ENCODE data around the gene SLC28A3. TPM values are rescaled to one million over a fixed set of nuclear protein-coding genes. Genes with fewer than 3 reads are reported as not detected.

SLC28A3 gene
- polyA plus RNA-seq, 4 donors: 2.8 to 3.1 TPM; not detected in 2

DNA sequence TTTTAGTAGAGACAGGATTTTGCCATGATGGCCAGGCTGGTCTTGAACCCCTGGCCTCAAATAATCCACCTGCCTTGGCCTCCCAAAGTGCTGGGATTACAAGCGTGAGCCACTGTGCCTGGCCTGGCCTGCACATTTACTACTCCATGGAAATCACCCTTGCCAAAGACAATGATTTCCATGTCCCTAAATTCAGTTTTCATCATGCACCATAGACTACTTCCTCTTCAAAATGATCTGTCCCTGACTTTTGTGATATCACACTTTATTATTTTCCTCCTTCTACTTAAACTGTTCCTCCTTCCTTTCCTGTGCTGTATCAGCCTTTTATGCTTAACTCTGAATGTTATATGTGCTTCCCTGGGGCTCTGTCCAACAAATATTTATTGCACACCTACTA, 20.3 kb downstream of the SLC28A3 start:
- FAIRE-seq (no peak), DNase-seq (no peak)
- Histone ChIP-seq H3K9me3 (ENCODE audit: control insufficient read depth in 2 of 2, insufficient read depth in 1 of 2, low read depth in 1 of 2, low read length in 1 of 2) (no peaks in the 10 kb centered on the region), H3K4me3 (ENCODE audit: low read depth in 1 of 3, low read length in 3 of 3) (no peak overlapping the region), H3K27me3 (ENCODE audit: control insufficient read depth in 3 of 3, insufficient read depth in 3 of 3, low read length in 3 of 3) (no peaks in the 10 kb centered on the region), H3K27ac (ENCODE audit: low read depth in 1 of 3, low read length in 2 of 3) (no peak overlapping the region), H3K4me1 (ENCODE audit: control insufficient read depth in 3 of 3, insufficient read depth in 2 of 3, low read depth in 1 of 3, low read length in 2 of 3) (peaks cover 0 to 6% (median 0%) of the 10 kb centered on the region in 3 donors), H3K36me3 (ENCODE audit: control insufficient read depth in 3 of 3, insufficient read depth in 2 of 3, low read depth in 1 of 3, low read length in 3 of 3) (no peaks in the 10 kb centered on the region)
- WGBS, 3 donors: 92 to 96% (median 93%) methylated on average over 1 of the region's 1 CpG

DNA sequence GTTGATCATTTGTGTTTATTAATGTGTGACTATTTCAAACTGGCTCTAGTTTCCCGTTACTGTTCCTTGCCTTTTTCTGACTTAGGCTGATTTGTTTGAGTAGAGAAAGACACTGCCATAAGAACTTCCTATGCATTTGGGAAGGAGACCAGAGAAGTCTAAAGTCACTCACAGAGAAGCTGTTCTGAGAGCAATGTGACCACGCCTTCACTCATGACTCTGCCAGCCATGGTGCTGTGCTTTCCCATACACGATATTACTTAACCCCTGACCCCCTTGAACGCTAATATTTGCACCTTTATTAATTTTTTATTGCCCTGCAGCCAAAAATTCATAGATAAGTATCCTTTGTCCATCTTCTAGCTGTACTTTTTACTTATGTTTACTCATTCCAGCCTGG, 20.9 kb downstream of the SLC28A3 start:
- no peak overlapping the region for H3K27ac ChIP-seq (ENCODE audit: low read depth in 1 of 3, low read length in 2 of 3)
- H3K4me3 ChIP-seq (ENCODE audit: low read depth in 1 of 3, low read length in 3 of 3): no peak overlapping the region
- DNase-seq (peak in 1 of 2 donors; percentile 21), FAIRE-seq (no peak)
- WGBS, 3 donors: 44 to 77% (median 56%) methylated on average over 4 of the region's 4 CpGs
- H3K4me1 ChIP-seq (ENCODE audit: control insufficient read depth in 3 of 3, insufficient read depth in 2 of 3, low read depth in 1 of 3, low read length in 2 of 3): peaks cover 0 to 5% (median 0%) of the 10 kb centered on the region in 3 donors
- H3K36me3 ChIP-seq (ENCODE audit: control insufficient read depth in 3 of 3, insufficient read depth in 2 of 3, low read depth in 1 of 3, low read length in 3 of 3): no peaks in the 10 kb centered on the region
- H3K9me3 ChIP-seq (ENCODE audit: control insufficient read depth in 2 of 2, insufficient read depth in 1 of 2, low read depth in 1 of 2, low read length in 1 of 2): no peaks in the 10 kb centered on the region
- H3K27me3 ChIP-seq (ENCODE audit: control insufficient read depth in 3 of 3, insufficient read depth in 3 of 3, low read length in 3 of 3): no peaks in the 10 kb centered on the region

DNA sequence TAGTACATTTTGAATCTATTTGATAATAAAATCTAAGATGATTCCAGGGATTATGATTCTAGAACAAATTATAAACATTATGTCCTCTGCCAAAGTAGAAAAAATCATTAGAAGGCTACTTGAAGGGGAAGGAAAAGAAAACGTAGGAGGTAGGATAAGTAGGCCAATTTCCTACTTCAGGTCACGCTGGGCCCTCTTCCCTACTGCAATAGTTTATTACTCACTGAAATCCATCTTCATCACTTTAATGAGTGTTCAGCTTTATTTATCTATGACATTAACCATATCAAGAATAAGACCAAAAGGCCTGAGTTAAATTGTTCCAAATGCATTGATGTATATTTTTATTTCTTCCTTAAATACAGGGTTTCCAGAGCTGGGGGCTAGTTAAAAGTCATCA, 21.6 kb downstream of the SLC28A3 start:
- Histone ChIP-seq H3K27me3 (ENCODE audit: control insufficient read depth in 3 of 3, insufficient read depth in 3 of 3, low read length in 3 of 3) (no peaks in the 10 kb centered on the region), H3K27ac (ENCODE audit: low read depth in 1 of 3, low read length in 2 of 3) (no peak overlapping the region), H3K36me3 (ENCODE audit: control insufficient read depth in 3 of 3, insufficient read depth in 2 of 3, low read depth in 1 of 3, low read length in 3 of 3) (no peaks in the 10 kb centered on the region), H3K9me3 (ENCODE audit: control insufficient read depth in 2 of 2, insufficient read depth in 1 of 2, low read depth in 1 of 2, low read length in 1 of 2) (no peaks in the 10 kb centered on the region), H3K4me3 (ENCODE audit: low read depth in 1 of 3, low read length in 3 of 3) (no peak overlapping the region), H3K4me1 (ENCODE audit: control insufficient read depth in 3 of 3, insufficient read depth in 2 of 3, low read depth in 1 of 3, low read length in 2 of 3) (peaks cover 0 to 5% (median 0%) of the 10 kb centered on the region in 3 donors)
- no peak for FAIRE-seq
- no peak for DNase-seq
- WGBS, 3 donors: 63 to 88% (median 77%) methylated on average over 2 of the region's 2 CpGs

GRCh38 chr9:84317563-84317962, 23.0 kb downstream of the SLC28A3 start:
- no peak overlapping the region for H3K4me3 ChIP-seq (ENCODE audit: low read depth in 1 of 3, low read length in 3 of 3)
- 94 to 97% (median 94%) methylated on average over 2 of the region's 2 CpGs for WGBS, 3 donors
- no peaks in the 10 kb centered on the region for H3K27me3 ChIP-seq (ENCODE audit: control insufficient read depth in 3 of 3, insufficient read depth in 3 of 3, low read length in 3 of 3)
- FAIRE-seq (no peak), DNase-seq (no peak)
- no peaks in the 10 kb centered on the region for H3K9me3 ChIP-seq (ENCODE audit: control insufficient read depth in 2 of 2, insufficient read depth in 1 of 2, low read depth in 1 of 2, low read length in 1 of 2)
- H3K36me3 ChIP-seq (ENCODE audit: control insufficient read depth in 3 of 3, insufficient read depth in 2 of 3, low read depth in 1 of 3, low read length in 3 of 3): no peaks in the 10 kb centered on the region
- no peak overlapping the region for H3K27ac ChIP-seq (ENCODE audit: low read depth in 1 of 3, low read length in 2 of 3)
- H3K4me1 ChIP-seq (ENCODE audit: control insufficient read depth in 3 of 3, insufficient read depth in 2 of 3, low read depth in 1 of 3, low read length in 2 of 3): no peaks in the 10 kb centered on the region

DNA sequence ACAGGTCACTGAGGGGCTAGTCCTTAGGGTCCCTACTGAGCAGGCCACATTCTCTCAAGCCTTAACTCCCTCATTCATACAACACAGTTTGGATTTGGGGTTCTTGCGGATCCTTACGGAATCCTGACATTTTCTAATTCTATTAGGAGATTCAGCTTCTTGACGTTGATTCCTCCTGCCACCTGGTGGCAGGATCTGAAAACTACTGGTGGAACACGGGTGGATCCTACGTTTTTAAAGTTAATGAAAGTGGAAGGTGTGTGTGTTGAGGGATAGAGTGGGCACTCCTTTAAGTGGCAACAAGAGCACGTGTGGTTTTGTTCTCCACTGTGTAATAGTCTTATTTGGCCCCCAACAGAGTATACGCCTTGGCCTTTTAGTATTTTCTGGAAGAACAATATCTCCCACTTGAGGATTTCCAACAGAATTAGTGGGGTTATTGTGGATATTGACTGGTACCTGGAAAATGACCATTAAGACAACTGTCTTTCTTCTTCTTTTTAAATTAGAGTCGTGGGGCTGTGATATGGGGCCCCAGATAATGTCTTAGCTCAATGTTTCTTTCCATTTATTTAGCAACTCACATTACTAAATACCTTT, 25.2 kb downstream of the SLC28A3 start:
- no peak overlapping the region for H3K4me3 ChIP-seq (ENCODE audit: low read depth in 1 of 3, low read length in 3 of 3)
- DNase-seq (peak; percentile 74 to 82), FAIRE-seq (no peak)
- H3K27ac ChIP-seq (ENCODE audit: low read depth in 1 of 3, low read length in 2 of 3): no peak overlapping the region
- no peaks in the 10 kb centered on the region for H3K9me3 ChIP-seq (ENCODE audit: control insufficient read depth in 2 of 2, insufficient read depth in 1 of 2, low read depth in 1 of 2, low read length in 1 of 2)
- H3K27me3 ChIP-seq (ENCODE audit: control insufficient read depth in 3 of 3, insufficient read depth in 3 of 3, low read length in 3 of 3): no peaks in the 10 kb centered on the region
- WGBS, 3 donors: 12 to 14% (median 12%) methylated on average over 8 of the region's 8 CpGs
- H3K36me3 ChIP-seq (ENCODE audit: control insufficient read depth in 3 of 3, insufficient read depth in 2 of 3, low read depth in 1 of 3, low read length in 3 of 3): no peaks in the 10 kb centered on the region
- H3K4me1 ChIP-seq (ENCODE audit: control insufficient read depth in 3 of 3, insufficient read depth in 2 of 3, low read depth in 1 of 3, low read length in 2 of 3): no peaks in the 10 kb centered on the region

DNA sequence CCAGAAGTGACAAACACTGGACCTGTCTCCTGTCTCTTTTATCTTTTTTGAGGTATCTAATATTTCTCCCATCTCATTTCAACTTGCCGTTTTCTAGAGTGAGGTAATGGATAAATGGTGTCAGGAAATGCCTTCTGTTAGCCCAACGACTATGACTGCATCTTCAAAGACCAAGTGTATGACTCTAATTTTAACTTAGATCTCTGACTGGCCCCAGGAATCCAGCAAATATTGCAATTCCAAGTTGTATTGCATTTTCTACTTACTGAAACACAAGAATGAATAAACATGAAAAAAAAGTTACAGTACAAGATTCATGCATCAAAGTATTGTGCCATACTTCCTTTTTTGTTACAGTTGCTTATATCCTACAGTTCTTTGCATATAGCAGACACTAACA, 26.3 kb downstream of the SLC28A3 start:
- Histone ChIP-seq H3K27ac (ENCODE audit: low read depth in 1 of 3, low read length in 2 of 3) (no peak overlapping the region), H3K27me3 (ENCODE audit: control insufficient read depth in 3 of 3, insufficient read depth in 3 of 3, low read length in 3 of 3) (no peaks in the 10 kb centered on the region), H3K4me1 (ENCODE audit: control insufficient read depth in 3 of 3, insufficient read depth in 2 of 3, low read depth in 1 of 3, low read length in 2 of 3) (no peaks in the 10 kb centered on the region), H3K4me3 (ENCODE audit: low read depth in 1 of 3, low read length in 3 of 3) (no peak overlapping the region), H3K9me3 (ENCODE audit: control insufficient read depth in 2 of 2, insufficient read depth in 1 of 2, low read depth in 1 of 2, low read length in 1 of 2) (no peaks in the 10 kb centered on the region), H3K36me3 (ENCODE audit: control insufficient read depth in 3 of 3, insufficient read depth in 2 of 3, low read depth in 1 of 3, low read length in 3 of 3) (no peaks in the 10 kb centered on the region)
- FAIRE-seq (no peak), DNase-seq (no peak)
- 62 to 75% (median 67%) methylated on average over 2 of the region's 2 CpGs for WGBS, 3 donors

DNA sequence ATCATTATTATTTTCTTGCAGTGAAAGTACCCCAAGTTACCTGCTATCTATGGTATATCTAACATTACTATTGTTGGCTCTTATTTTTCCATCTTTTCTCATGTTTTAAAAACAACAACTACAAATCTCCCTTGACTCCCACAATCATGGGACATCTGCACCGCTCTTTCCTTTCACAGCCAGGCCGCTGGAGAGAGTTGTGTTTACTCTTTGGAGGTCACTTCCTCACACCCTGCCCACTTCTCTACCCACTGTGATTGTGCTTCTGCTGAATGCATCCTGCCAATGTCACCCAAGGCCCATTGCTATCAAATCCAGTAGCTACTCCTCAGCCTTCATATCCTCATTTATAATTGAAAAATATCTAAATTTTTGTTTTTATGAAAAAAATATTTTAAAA, 29.7 kb downstream of the SLC28A3 start:
- no peak for DNase-seq
- Histone ChIP-seq H3K27me3 (ENCODE audit: control insufficient read depth in 3 of 3, insufficient read depth in 3 of 3, low read length in 3 of 3) (no peaks in the 10 kb centered on the region), H3K4me1 (ENCODE audit: control insufficient read depth in 3 of 3, insufficient read depth in 2 of 3, low read depth in 1 of 3, low read length in 2 of 3) (no peaks in the 10 kb centered on the region), H3K4me3 (ENCODE audit: low read depth in 1 of 3, low read length in 3 of 3) (no peak overlapping the region), H3K9me3 (ENCODE audit: control insufficient read depth in 2 of 2, insufficient read depth in 1 of 2, low read depth in 1 of 2, low read length in 1 of 2) (no peaks in the 10 kb centered on the region), H3K36me3 (ENCODE audit: control insufficient read depth in 3 of 3, insufficient read depth in 2 of 3, low read depth in 1 of 3, low read length in 3 of 3) (no peaks in the 10 kb centered on the region), H3K27ac (ENCODE audit: low read depth in 1 of 3, low read length in 2 of 3) (no peak overlapping the region)
- 63 to 90% (median 85%) methylated on average over 2 of the region's 2 CpGs for WGBS, 3 donors
- FAIRE-seq: no peak

DNA sequence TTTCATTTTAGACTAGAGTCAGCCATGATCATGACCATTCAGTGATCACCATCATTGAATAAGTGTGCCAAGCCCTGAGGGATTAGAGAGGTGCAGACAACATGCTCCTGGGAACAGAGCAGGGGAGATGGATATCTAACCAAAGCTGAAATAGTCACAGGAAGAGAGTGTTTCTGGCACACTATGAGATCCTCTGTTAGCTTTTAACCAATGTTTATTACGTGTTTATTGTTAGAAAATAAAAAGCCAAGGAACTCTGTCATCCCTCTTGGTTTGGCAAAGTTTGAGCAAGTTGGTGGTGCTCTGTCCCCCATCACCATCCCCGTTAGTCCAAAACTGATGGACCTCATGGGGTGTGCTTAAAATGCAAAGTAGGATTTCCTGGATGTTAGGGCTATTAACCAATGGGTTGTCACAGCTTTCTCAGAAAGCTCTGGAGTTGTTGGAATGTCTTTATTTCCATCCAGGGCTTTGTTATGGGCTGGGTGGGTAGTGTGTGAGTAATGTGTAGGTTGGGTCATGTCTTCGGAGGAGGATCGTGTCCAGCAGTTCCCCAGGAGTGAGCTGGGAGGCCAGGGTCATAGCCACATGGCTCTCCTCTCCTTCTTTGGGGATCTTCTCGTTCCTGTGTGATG, 34.9 kb downstream of the SLC28A3 start:
- WGBS, 3 donors: 74 to 80% (median 79%) methylated on average over 5 of the region's 5 CpGs
- no peak for FAIRE-seq
- Histone ChIP-seq H3K9me3 (ENCODE audit: control insufficient read depth in 2 of 2, insufficient read depth in 1 of 2, low read depth in 1 of 2, low read length in 1 of 2) (no peaks in the 10 kb centered on the region), H3K27ac (ENCODE audit: low read depth in 1 of 3, low read length in 2 of 3) (no peak overlapping the region), H3K27me3 (ENCODE audit: control insufficient read depth in 3 of 3, insufficient read depth in 3 of 3, low read length in 3 of 3) (peaks cover 0 to 2% (median 0%) of the 10 kb centered on the region in 3 donors), H3K36me3 (ENCODE audit: control insufficient read depth in 3 of 3, insufficient read depth in 2 of 3, low read depth in 1 of 3, low read length in 3 of 3) (no peaks in the 10 kb centered on the region), H3K4me3 (ENCODE audit: low read depth in 1 of 3, low read length in 3 of 3) (no peak overlapping the region), H3K4me1 (ENCODE audit: control insufficient read depth in 3 of 3, insufficient read depth in 2 of 3, low read depth in 1 of 3, low read length in 2 of 3) (no peaks in the 10 kb centered on the region)
- DNase-seq: no peak

- H3K27me3 ChIP-seq (ENCODE audit: control insufficient read depth in 3 of 3, insufficient read depth in 3 of 3, low read length in 3 of 3): peaks cover 0 to 2% (median 0%) of the 10 kb centered on the region in 3 donors
- no peaks in the 10 kb centered on the region for H3K4me1 ChIP-seq (ENCODE audit: control insufficient read depth in 3 of 3, insufficient read depth in 2 of 3, low read depth in 1 of 3, low read length in 2 of 3)
- no peak for FAIRE-seq
- no peaks in the 10 kb centered on the region for H3K9me3 ChIP-seq (ENCODE audit: control insufficient read depth in 2 of 2, insufficient read depth in 1 of 2, low read depth in 1 of 2, low read length in 1 of 2)
- no peaks in the 10 kb centered on the region for H3K36me3 ChIP-seq (ENCODE audit: control insufficient read depth in 3 of 3, insufficient read depth in 2 of 3, low read depth in 1 of 3, low read length in 3 of 3)
- DNase-seq: no peak
- WGBS, 3 donors: 68 to 89% (median 78%) methylated on average over 1 of the region's 1 CpG
- H3K27ac ChIP-seq (ENCODE audit: low read depth in 1 of 3, low read length in 2 of 3): no peak overlapping the region
- no peak overlapping the region for H3K4me3 ChIP-seq (ENCODE audit: low read depth in 1 of 3, low read length in 3 of 3)
Observed at GRCh38 chr9:84304166-84304565, 36.4 kb downstream of the SLC28A3 start.
